Ascending aorta (tissue), 2 donors: ENCODE results near the gene MTNR1B. TPM values are rescaled to one million over a fixed set of nuclear protein-coding genes. Genes with fewer than 3 reads are reported as not detected.
A peak's percentile ranks its signal among the peaks of the same experiment; 100 is the strongest.

Experiments
- DNase-seq, 2 donors: peaks; one replicate each; pipeline ENCODE4 v3.0.0-alpha.2; 2019; ENCODE audit warnings: low spot score in 2 of 2
- H3K27ac ChIP-seq, 2 donors: fragments of 200-600 bp; sonication (generic); one replicate each; pipeline ENCODE4 v1.5.1; 2016 to 2017; ENCODE audit warnings: mild to moderate bottlenecking in 1 of 2
- H3K27me3 ChIP-seq: fragments of 200-600 bp; sonication (generic); one replicate; pipeline ENCODE4 v1.5.1; 2017
- H3K36me3 ChIP-seq, 2 donors: fragments of 200-600 bp; sonication (generic); one replicate each; pipeline ENCODE4 v1.5.1; 2016
- H3K4me1 ChIP-seq, 2 donors: fragments of 200-600 bp; sonication (generic); one replicate each; pipeline ENCODE4 v1.5.1; 2016 to 2017; ENCODE audit warnings: mild to moderate bottlenecking in 1 of 2
- H3K4me3 ChIP-seq, 2 donors: fragments of 200-600 bp; sonication (generic); one replicate each; pipeline ENCODE4 v1.5.1; 2016 to 2017; ENCODE audit warnings: mild to moderate bottlenecking in 1 of 2
- H3K9me3 ChIP-seq, 2 donors: fragments of 200-600 bp; sonication (generic); one replicate each; pipeline ENCODE4 v1.5.1; 2016
- intact Hi-C: fragments of 100-400 bp; cut with DNase I; formaldehyde crosslinking; loops from one replicate; pipeline ENCODE4 v1.15.1; 2023
- total RNA-seq: library from RNA; depleted of rRNA; stranded (reverse); fragments of >200 nt; gene quantifications from one replicate; pipeline ENCODE4 v1.1.0, GENCODE V29; 2016
- TF ChIP-seq, protein P1 (sequence below), 3 experiments: fragments of 200-600 bp in 2 of 3; fragments of 450-650 bp in 1 of 3; sonication (generic) in 2 of 3; IDR thresholded peaks; one replicate each; pipeline ENCODE4 v1.5.1; 2016 to 2019; ENCODE audit warnings: antibody characterized with exemption in 3 of 3, mild to moderate bottlenecking in 1 of 3, moderate library complexity in 1 of 3

Gene MTNR1B
- total RNA-seq, 1 donor from 2014 or later = not detected

DNA sequence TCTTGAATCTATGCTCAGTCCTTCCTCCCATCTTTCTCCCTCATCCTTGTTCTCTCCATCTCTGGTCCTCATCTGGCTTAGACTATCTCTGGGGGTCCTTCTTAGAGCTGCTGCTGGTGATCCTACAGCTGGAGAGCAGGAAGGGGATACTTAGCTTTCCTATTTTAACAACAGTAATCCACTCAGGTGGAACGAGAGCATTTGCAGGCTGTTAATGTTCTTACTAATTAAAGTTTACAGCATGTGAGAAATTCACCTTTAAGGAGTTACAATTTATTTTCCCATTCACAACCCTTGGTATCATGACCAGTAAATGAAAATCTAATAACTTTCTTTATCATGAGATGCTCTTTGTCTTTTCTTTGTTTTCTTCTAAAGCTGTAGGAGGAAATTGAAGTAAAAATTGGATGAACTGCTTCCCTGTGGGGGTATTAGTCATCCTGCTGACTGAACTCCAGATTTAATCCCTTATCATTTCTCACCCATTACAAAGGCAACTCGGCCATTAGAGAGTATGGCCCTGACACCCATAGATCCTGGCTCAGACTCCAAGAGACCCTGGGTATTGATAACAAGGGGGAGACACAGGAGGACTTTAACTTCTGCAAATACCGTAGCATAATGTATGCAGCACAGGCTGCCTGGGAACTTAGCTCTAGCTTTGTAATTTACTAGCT is 37.6 kb upstream of the MTNR1B start:
- no peak overlapping the region for H3K4me3 ChIP-seq
- no peaks in the 10 kb centered on the region for H3K27me3 ChIP-seq
- no peaks in the 10 kb centered on the region for H3K36me3 ChIP-seq
- TF ChIP-seq, protein P1, sequence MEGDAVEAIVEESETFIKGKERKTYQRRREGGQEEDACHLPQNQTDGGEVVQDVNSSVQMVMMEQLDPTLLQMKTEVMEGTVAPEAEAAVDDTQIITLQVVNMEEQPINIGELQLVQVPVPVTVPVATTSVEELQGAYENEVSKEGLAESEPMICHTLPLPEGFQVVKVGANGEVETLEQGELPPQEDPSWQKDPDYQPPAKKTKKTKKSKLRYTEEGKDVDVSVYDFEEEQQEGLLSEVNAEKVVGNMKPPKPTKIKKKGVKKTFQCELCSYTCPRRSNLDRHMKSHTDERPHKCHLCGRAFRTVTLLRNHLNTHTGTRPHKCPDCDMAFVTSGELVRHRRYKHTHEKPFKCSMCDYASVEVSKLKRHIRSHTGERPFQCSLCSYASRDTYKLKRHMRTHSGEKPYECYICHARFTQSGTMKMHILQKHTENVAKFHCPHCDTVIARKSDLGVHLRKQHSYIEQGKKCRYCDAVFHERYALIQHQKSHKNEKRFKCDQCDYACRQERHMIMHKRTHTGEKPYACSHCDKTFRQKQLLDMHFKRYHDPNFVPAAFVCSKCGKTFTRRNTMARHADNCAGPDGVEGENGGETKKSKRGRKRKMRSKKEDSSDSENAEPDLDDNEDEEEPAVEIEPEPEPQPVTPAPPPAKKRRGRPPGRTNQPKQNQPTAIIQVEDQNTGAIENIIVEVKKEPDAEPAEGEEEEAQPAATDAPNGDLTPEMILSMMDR (IDR thresholded peaks at IDR 0.05) = no peak
- H3K27ac ChIP-seq = no peak overlapping the region
- DNase-seq = no peak
- intact Hi-C loops = no loop called here
- no peaks in the 10 kb centered on the region for H3K4me1 ChIP-seq
- no peaks in the 10 kb centered on the region for H3K9me3 ChIP-seq

GRCh38 chr11:92939305-92939704 is 30.1 kb upstream of the MTNR1B start:
- Histone ChIP-seq H3K36me3 (no peaks in the 10 kb centered on the region), H3K27me3 (no peaks in the 10 kb centered on the region), H3K4me3 (no peak overlapping the region), H3K4me1 (no peaks in the 10 kb centered on the region), H3K27ac (no peak overlapping the region), H3K9me3 (no peaks in the 10 kb centered on the region)
- intact Hi-C loops = no loop called here
- no peak for DNase-seq
- TF ChIP-seq, protein P1 (IDR thresholded peaks at IDR 0.05) = no peak

GRCh38 chr11:92941676-92942571 is 27.5 kb upstream of the MTNR1B start:
- no peak overlapping the region for H3K27ac ChIP-seq
- no peak for DNase-seq
- TF ChIP-seq, protein P1 (IDR thresholded peaks at IDR 0.05) = peak; percentile 25 to 62 (median 39)
- H3K4me1 ChIP-seq = no peaks in the 10 kb centered on the region
- H3K27me3 ChIP-seq = no peaks in the 10 kb centered on the region
- no peak overlapping the region for H3K4me3 ChIP-seq
- intact Hi-C loops = loop anchor here (10.0 kb wide), 1 partner anchor 283 kb away; no protein-coding TSS in a partner anchor
- H3K36me3 ChIP-seq = no peaks in the 10 kb centered on the region
- H3K9me3 ChIP-seq = no peaks in the 10 kb centered on the region

DNA sequence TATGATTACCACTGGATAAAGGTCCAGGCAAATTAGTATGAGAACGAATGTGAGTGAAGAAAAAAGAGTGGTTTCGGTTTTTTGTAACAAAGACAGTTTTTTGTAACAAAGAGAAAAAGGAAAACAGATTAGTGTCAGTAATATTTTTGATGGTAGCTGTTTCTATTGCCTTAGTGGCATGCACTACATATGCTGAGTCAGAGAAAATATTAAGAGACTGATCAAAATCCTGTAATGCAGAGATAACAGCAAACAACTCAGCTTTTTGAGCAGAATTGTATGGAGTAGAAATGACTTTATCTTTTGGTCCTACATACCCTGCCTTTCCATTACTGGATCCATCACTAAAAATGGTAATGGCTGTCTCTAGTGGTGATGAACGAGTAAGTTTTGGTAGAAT is 22.7 kb upstream of the MTNR1B start:
- no peaks in the 10 kb centered on the region for H3K4me1 ChIP-seq
- no peaks in the 10 kb centered on the region for H3K27me3 ChIP-seq
- no peak overlapping the region for H3K4me3 ChIP-seq
- no peak overlapping the region for H3K27ac ChIP-seq
- no peaks in the 10 kb centered on the region for H3K36me3 ChIP-seq
- intact Hi-C loops = loop anchor here (10.0 kb wide), 1 partner anchor 278 kb away; no protein-coding TSS in a partner anchor
- TF ChIP-seq, protein P1 (IDR thresholded peaks at IDR 0.05) = no peak
- no peak for DNase-seq
- H3K9me3 ChIP-seq = no peaks in the 10 kb centered on the region

GRCh38 chr11:92948116-92948515 is 21.3 kb upstream of the MTNR1B start:
- intact Hi-C loops = loop anchor here (10.0 kb wide), 1 partner anchor 277 kb away; no protein-coding TSS in a partner anchor
- Histone ChIP-seq H3K4me1 (no peaks in the 10 kb centered on the region), H3K4me3 (no peak overlapping the region), H3K27ac (no peak overlapping the region), H3K27me3 (no peaks in the 10 kb centered on the region), H3K36me3 (no peaks in the 10 kb centered on the region), H3K9me3 (no peaks in the 10 kb centered on the region)
- TF ChIP-seq, protein P1 (IDR thresholded peaks at IDR 0.05) = no peak
- DNase-seq = no peak
